ENCODE measurements around the gene GNL3L. TPM values are rescaled to one million over a fixed set of nuclear protein-coding genes. Genes with fewer than 3 reads are reported as not detected.

Gene GNL3L
- total and polyA plus RNA-seq, 2 donors (not counting 3 experiments of a cell fraction or from before 2014, with no cell fraction given), result 20.3 to 48.0 TPM

- Histone ChIP-seq H3K9ac (replicated peaks; ENCODE audit: extremely low read depth, insufficient read depth, low read length) (no peak overlapping the region), H2AFZ (ENCODE audit: low read depth, low read length) (peak overlapping the region; percentile 47)
- peak; percentile 38 for FAIRE-seq
These were observed 46.1 kb upstream of the GNL3L start for GRCh38 chrX:54483946-54484345.

More at GRCh38 chrX:54483946-54484345, 46.1 kb upstream of the GNL3L start:
- peaks cover 18% of the 10 kb centered on the region for H3K4me1 ChIP-seq (ENCODE audit: control insufficient read depth, extremely low read depth, insufficient read depth, low read length)
- TF ChIP-seq CTCF (IDR thresholded peaks at IDR 0.05; ENCODE audit: extremely low read depth in 1 of 2, insufficient read depth in 1 of 2, low read depth in 1 of 2, low read length in 2 of 2), result no peak
- TF ChIP-seq GATA2 (IDR thresholded peaks at IDR 0.05; ENCODE audit: insufficient read depth, insufficient read length, low read depth, low read length), result no peak
- no peak for TF ChIP-seq MAX (IDR thresholded peaks at IDR 0.05; ENCODE audit: insufficient read depth, insufficient read length)
- TF ChIP-seq JUN (IDR thresholded peaks at IDR 0.05; ENCODE audit: borderline replicate concordance, insufficient read depth, insufficient read length, low read depth), result no peak
- no peak for TF ChIP-seq POLR2A (IDR thresholded peaks at IDR 0.05; ENCODE audit: low read depth, low read length)
- TF ChIP-seq MYC (IDR thresholded peaks at IDR 0.05; ENCODE audit: low read depth, low read length), result no peak
- no peak for TF ChIP-seq EZH2 (IDR thresholded peaks at IDR 0.05; ENCODE audit: borderline replicate concordance, low read depth, low read length, severe bottlenecking)
- no peak for TF ChIP-seq FOS (IDR thresholded peaks at IDR 0.05; ENCODE audit: borderline replicate concordance, insufficient read depth, low read length)
- no peak for TF ChIP-seq POLR2AphosphoS5 (IDR thresholded peaks at IDR 0.05; ENCODE audit: insufficient read depth, low read depth, low read length)
- BruUV-seq (replicated peaks), result no TSS peak
- H3K9me1 ChIP-seq (replicated peaks; ENCODE audit: control insufficient read depth, extremely low read depth, insufficient read depth, low read length), result no peaks in the 10 kb centered on the region
- POLR2A ChIA-PET, result no interaction called here
- CTCF ChIA-PET, result no interaction called here
- H3K79me2 ChIP-seq (ENCODE audit: control insufficient read depth, insufficient read depth, low read length), result peaks cover 2% of the 10 kb centered on the region
- H3K36me3 ChIP-seq (ENCODE audit: control insufficient read depth in 2 of 2, extremely low read depth in 1 of 2, insufficient read depth in 2 of 2, low read length in 2 of 2), result no peaks in the 10 kb centered on the region
- no peak for DNase-seq (ENCODE audit: low read depth, low spot score)
- dilution Hi-C loops (cut with MboI; ENCODE audit: extremely low pct_ligation_motif_present, low sequenced_read_pairs), result no loop called here
- no peak overlapping the region for H3K27ac ChIP-seq (ENCODE audit: insufficient read depth, low read depth, low read length)
- H4K20me1 ChIP-seq (replicated peaks; ENCODE audit: control insufficient read depth, extremely low read depth, insufficient read depth, low read length), result no peaks in the 10 kb centered on the region
- no peak overlapping the region for H3K4me3 ChIP-seq (replicated peaks in 1 of 3; ENCODE audit: insufficient read depth in 1 of 3, low read depth in 1 of 3, low read length in 3 of 3)
- H3K27me3 ChIP-seq (ENCODE audit: control insufficient read depth in 2 of 2, insufficient read depth in 2 of 2, low read length in 2 of 2), result no peaks in the 10 kb centered on the region
- H3K4me2 ChIP-seq (ENCODE audit: insufficient read depth, low read length), result no peak overlapping the region
- no peaks in the 10 kb centered on the region for H3K9me3 ChIP-seq (replicated peaks; ENCODE audit: control insufficient read depth, insufficient read depth, low read length)
- intact Hi-C loops (cut with micrococcal nuclease), result loop anchor here (1.0 to 2.0 kb wide), 2 partner anchors 8 to 43 kb away; partner anchors contain the start of gene TSR2
